ENCODE data around the gene RCBTB1.

The RCBTB1 gene

GRCh38 chr13:49629196-49629938 is 44.0 kb upstream of the RCBTB1 start:
- Mint-ChIP-seq H3K27ac (no peak overlapping the region), H3K27me3 (ENCODE audit: low read depth) (peaks cover 3% of the 10 kb centered on the region), H3K4me1 (peaks cover 7% of the 10 kb centered on the region), H3K9me3 (no peaks in the 10 kb centered on the region), H3K4me3 (no peak overlapping the region), H3K36me3 (ENCODE audit: low read depth) (no peaks in the 10 kb centered on the region)
- no peak for TF ChIP-seq CTCF (IDR thresholded peaks at IDR 0.05; ENCODE audit: unreplicated experiment in 3 of 3)

GRCh38 chr13:49627831-49628652 is 42.7 kb upstream of the RCBTB1 start, which contains the start of gene ARL11:
Gene ARL11, plus strand, starts transcription at chr13:49628507. Its CDS starts 1,941 bp downstream, at chr13:49630448.
- H3K36me3 Mint-ChIP-seq (ENCODE audit: low read depth), result no peaks in the 10 kb centered on the region

GRCh38 chr13:49625392-49626079 is 40.2 kb upstream of the RCBTB1 start:
- Mint-ChIP-seq H3K27ac (peak overlapping the region; percentile 38 to 91 (median 65)), H3K9me3 (no peaks in the 10 kb centered on the region), H3K36me3 (ENCODE audit: low read depth) (no peaks in the 10 kb centered on the region), H3K4me1 (peaks cover 7% of the 10 kb centered on the region), H3K27me3 (ENCODE audit: low read depth) (peaks cover 3% of the 10 kb centered on the region), H3K4me3 (peak overlapping the region in 1 of 3 experiments; percentile 2)
- TF ChIP-seq CTCF (IDR thresholded peaks at IDR 0.05; ENCODE audit: unreplicated experiment in 3 of 3), result no peak

More at GRCh38 chr13:49627831-49628652, 42.7 kb upstream of the RCBTB1 start, which contains the start of gene ARL11:
- peaks cover 3% of the 10 kb centered on the region for H3K27me3 Mint-ChIP-seq (ENCODE audit: low read depth)
- peak within 1 kb of the TSS in 2 of 3 experiments; percentile 42 to 48 for H3K27ac Mint-ChIP-seq
- H3K4me1 Mint-ChIP-seq, result peaks cover 7% of the 10 kb centered on the region
- H3K9me3 Mint-ChIP-seq, result no peaks in the 10 kb centered on the region
- peak within 1 kb of the TSS in 2 of 3 experiments; percentile 20 to 21 for H3K4me3 Mint-ChIP-seq
- no peak for TF ChIP-seq CTCF (IDR thresholded peaks at IDR 0.05; ENCODE audit: unreplicated experiment in 3 of 3)

GRCh38 chr13:49624229-49624628 is 38.9 kb upstream of the RCBTB1 start:
- Mint-ChIP-seq H3K4me3 (no peak overlapping the region), H3K4me1 (peaks cover 7% of the 10 kb centered on the region)

More at GRCh38 chr13:49624229-49624628, 38.9 kb upstream of the RCBTB1 start:
- no peak for TF ChIP-seq CTCF (IDR thresholded peaks at IDR 0.05; ENCODE audit: unreplicated experiment in 3 of 3)
- Mint-ChIP-seq H3K27me3 (ENCODE audit: low read depth) (peaks cover 3% of the 10 kb centered on the region), H3K27ac (peak overlapping the region in 2 of 3 experiments; percentile 35 to 49), H3K9me3 (no peaks in the 10 kb centered on the region), H3K36me3 (ENCODE audit: low read depth) (no peaks in the 10 kb centered on the region)
